ENCODE results near the gene PHF13. TPM values are rescaled to one million over a fixed set of nuclear protein-coding genes. Genes with fewer than 3 reads are reported as not detected.

PHF13 gene
- total RNA-seq, 1 experiment from 2014 or later, result 55.8 TPM

- H2AK5ac ChIP-seq (ENCODE audit: insufficient read length, low read length), result no peak overlapping the region
- H3K56ac ChIP-seq (ENCODE audit: insufficient read length, low read depth, low read length), result no peak overlapping the region
- DNase-seq, result no peak
- H3K4me1 Mint-ChIP-seq, result peaks cover 12 to 23% of the 10 kb centered on the region in 2 experiments
- H2AFZ ChIP-seq (ENCODE audit: low read length), result no peak overlapping the region
- no peak overlapping the region for H2BK12ac ChIP-seq (ENCODE audit: insufficient read length, low read depth, low read length)
- TF ChIP-seq, protein P1, sequence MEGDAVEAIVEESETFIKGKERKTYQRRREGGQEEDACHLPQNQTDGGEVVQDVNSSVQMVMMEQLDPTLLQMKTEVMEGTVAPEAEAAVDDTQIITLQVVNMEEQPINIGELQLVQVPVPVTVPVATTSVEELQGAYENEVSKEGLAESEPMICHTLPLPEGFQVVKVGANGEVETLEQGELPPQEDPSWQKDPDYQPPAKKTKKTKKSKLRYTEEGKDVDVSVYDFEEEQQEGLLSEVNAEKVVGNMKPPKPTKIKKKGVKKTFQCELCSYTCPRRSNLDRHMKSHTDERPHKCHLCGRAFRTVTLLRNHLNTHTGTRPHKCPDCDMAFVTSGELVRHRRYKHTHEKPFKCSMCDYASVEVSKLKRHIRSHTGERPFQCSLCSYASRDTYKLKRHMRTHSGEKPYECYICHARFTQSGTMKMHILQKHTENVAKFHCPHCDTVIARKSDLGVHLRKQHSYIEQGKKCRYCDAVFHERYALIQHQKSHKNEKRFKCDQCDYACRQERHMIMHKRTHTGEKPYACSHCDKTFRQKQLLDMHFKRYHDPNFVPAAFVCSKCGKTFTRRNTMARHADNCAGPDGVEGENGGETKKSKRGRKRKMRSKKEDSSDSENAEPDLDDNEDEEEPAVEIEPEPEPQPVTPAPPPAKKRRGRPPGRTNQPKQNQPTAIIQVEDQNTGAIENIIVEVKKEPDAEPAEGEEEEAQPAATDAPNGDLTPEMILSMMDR (conservative IDR thresholded peaks at IDR 0.05), result no peak
- H3K18ac ChIP-seq (ENCODE audit: insufficient read length, low read depth, low read length), result no peak overlapping the region
- no peak overlapping the region for H2BK120ac ChIP-seq (ENCODE audit: low read depth, low read length, poor library complexity, severe bottlenecking)
- peaks cover 5% of the 10 kb centered on the region for H3K79me1 ChIP-seq (ENCODE audit: insufficient read depth, low read depth, low read length, poor library complexity, severe bottlenecking)
- H4K91ac ChIP-seq (ENCODE audit: insufficient read length, low read depth, low read length), result no peak overlapping the region
- no peak overlapping the region for H2BK15ac ChIP-seq (ENCODE audit: low read depth, low read length)
- no peak overlapping the region for H4K5ac ChIP-seq (ENCODE audit: insufficient read length, low read depth, low read length)
- H3K9me3 ChIP-seq (ENCODE audit: control insufficient read depth, low read depth, low read length), result no peaks in the 10 kb centered on the region
- no peak overlapping the region for H2BK5ac ChIP-seq (ENCODE audit: insufficient read length, low read length)
- no peak overlapping the region for H3K27ac ChIP-seq (ENCODE audit: insufficient read length, low read depth, low read length)
- no peak overlapping the region for H3T11ph ChIP-seq (ENCODE audit: low read length)
- peak overlapping the region; percentile 37; the same call in 1 of the 2 replicates for H3K14ac ChIP-seq (ENCODE audit: insufficient read depth, low read length)
- peaks cover 27 to 76% (median 66%) of the 10 kb centered on the region in 3 experiments for H3K36me3 Mint-ChIP-seq (ENCODE audit: insufficient read depth in 1 of 3, low read depth in 3 of 3)
- peaks cover 2% of the 10 kb centered on the region for H4K20me1 ChIP-seq (ENCODE audit: control insufficient read depth, insufficient read depth, insufficient read length)
- no peaks in the 10 kb centered on the region for H3K4me1 ChIP-seq (ENCODE audit: insufficient read depth, low read length)
- 0 out of 2 replicates have a peak, but pooled peaks cover 4% of the 10 kb centered on the region for H3K79me2 ChIP-seq (ENCODE audit: insufficient read depth, low read length)
- no peak overlapping the region for H4K8ac ChIP-seq (replicated peaks; ENCODE audit: insufficient read length, low read depth, low read length)
- peak overlapping the region; percentile 78 to 93 for H3K4me3 Mint-ChIP-seq
- peaks cover 5% of the 10 kb centered on the region for H3K23me2 ChIP-seq (ENCODE audit: insufficient read length, low read depth, low read length, poor library complexity, severe bottlenecking)
- no peak overlapping the region for H2BK20ac ChIP-seq (ENCODE audit: low read depth, low read length, poor library complexity, severe bottlenecking)
- peak overlapping the region; percentile 34 for H3K9ac ChIP-seq (ENCODE audit: extremely low read depth, insufficient read length, low read length)
- no peak overlapping the region for H3K23ac ChIP-seq (ENCODE audit: insufficient read length, low read depth, low read length)
- WGBS (ENCODE audit: extremely low coverage, insufficient read length, low lambda C conversion rate), result no CpG with 5 or more reads among the region's 32 CpGs
- peak overlapping the region in 2 of 3 experiments; percentile 34 to 72; a peak in 3 of 7 replicates for H3K27ac Mint-ChIP-seq
- no peaks in the 10 kb centered on the region for H3K9me3 Mint-ChIP-seq
- H3K4ac ChIP-seq (ENCODE audit: low read depth, low read length), result no peak overlapping the region
- peak overlapping the region; percentile 98 for H3K4me2 ChIP-seq (ENCODE audit: insufficient read depth, insufficient read length, low read length)
- H3K27me3 ChIP-seq (ENCODE audit: insufficient read depth, low read length), result no peaks in the 10 kb centered on the region
- no peaks in the 10 kb centered on the region for H3K27me3 Mint-ChIP-seq (ENCODE audit: low read depth)
Observed at GRCh38 chr1:6625584-6626149, 12.1 kb downstream of the PHF13 start.
